Endothelial cell (in vitro differentiated cells): ENCODE data around the gene SLC31A1. TPM values are rescaled to one million over a fixed set of nuclear protein-coding genes. Genes with fewer than 3 reads are reported as not detected.

Experiments used
- DNase-seq: peaks from one replicate; pipeline ENCODE4 v3.0.0; 2021; ENCODE audit warnings: low spot score
- H3K27ac Mint-ChIP-seq: one replicate; pipeline ENCODE4 v1.8.0; 2021; ENCODE audit warnings: mixed read lengths, inconsistent platforms; ENCODE audit not compliant: unreplicated experiment
- H3K27me3 Mint-ChIP-seq: one replicate; pipeline ENCODE4 v1.8.0; 2021; ENCODE audit warnings: mild to moderate bottlenecking, moderate library complexity, mixed read lengths, inconsistent platforms; ENCODE audit not compliant: unreplicated experiment
- H3K36me3 Mint-ChIP-seq: one replicate; pipeline ENCODE4 v1.8.0; 2021; ENCODE audit warnings: mild to moderate bottlenecking, low read depth, mixed read lengths, inconsistent platforms; ENCODE audit not compliant: unreplicated experiment
- H3K4me1 Mint-ChIP-seq: one replicate; pipeline ENCODE4 v1.8.0; 2021; ENCODE audit warnings: mild to moderate bottlenecking, mixed read lengths, inconsistent platforms; ENCODE audit not compliant: unreplicated experiment
- H3K4me3 Mint-ChIP-seq: one replicate; pipeline ENCODE4 v1.8.0; 2021; ENCODE audit warnings: mild to moderate bottlenecking, mixed read lengths, inconsistent platforms; ENCODE audit not compliant: unreplicated experiment
- H3K9me3 Mint-ChIP-seq: one replicate; pipeline ENCODE4 v1.8.0; 2021; ENCODE audit warnings: mixed read lengths, inconsistent platforms; ENCODE audit not compliant: unreplicated experiment
- total RNA-seq: library from RNA; stranded (reverse); fragmentation: NEBNext Ultra II Directional; extraction: Animal tissue kit (Norgen Biotek cat#: 25700); gene quantifications from one replicate; pipeline ENCODE4 v1.2.1, GENCODE V29; 2021; ENCODE audit not compliant: unreplicated experiment
- TF ChIP-seq, protein P1 (sequence below): fragments of 200-600 bp; sonication (generic); IDR thresholded peaks from one replicate; pipeline ENCODE4 v1.5.0; 2021; ENCODE audit warnings: antibody characterized with exemption; ENCODE audit not compliant: unreplicated experiment

The SLC31A1 gene
- total RNA-seq, 1 donor from 2014 or later, result 23.2 TPM

DNA sequence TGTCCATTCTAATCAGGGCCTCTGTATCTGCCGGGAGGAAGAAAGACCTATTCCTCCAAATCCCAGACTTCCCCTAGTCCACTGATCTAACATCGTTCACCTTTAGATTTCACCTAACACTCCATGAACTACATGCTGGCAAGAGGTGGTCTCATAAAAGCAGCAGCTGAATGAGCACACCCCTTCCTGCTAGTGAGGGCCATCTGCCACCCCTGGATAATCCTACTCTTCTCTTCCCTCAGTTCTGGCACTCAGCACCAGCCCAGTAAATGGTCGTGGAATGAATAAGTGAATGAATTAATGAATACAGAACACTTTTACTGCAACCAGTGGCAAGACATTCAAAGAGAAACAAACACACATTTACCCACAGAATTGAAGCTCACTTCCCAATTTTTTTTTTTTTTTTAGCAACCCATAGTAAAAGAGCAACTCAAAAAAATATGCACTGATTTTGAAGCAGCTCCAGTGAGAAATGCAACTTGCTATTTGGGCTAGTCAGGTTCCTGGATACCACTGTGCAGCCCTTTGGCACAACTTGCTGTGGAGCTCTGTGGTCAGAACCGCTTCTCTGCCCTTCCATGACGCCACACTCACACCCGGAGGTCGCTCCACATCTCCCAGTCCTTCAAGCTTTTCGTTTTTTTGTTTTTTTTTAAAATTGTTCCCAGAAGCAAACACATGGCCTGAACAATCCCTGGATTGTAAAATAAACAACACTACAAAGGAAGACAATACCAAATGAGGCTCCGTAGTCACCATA lies 75.6 kb downstream of the SLC31A1 start:
- H3K27me3 Mint-ChIP-seq, result peaks cover 4% of the 10 kb centered on the region
- TF ChIP-seq, protein P1, sequence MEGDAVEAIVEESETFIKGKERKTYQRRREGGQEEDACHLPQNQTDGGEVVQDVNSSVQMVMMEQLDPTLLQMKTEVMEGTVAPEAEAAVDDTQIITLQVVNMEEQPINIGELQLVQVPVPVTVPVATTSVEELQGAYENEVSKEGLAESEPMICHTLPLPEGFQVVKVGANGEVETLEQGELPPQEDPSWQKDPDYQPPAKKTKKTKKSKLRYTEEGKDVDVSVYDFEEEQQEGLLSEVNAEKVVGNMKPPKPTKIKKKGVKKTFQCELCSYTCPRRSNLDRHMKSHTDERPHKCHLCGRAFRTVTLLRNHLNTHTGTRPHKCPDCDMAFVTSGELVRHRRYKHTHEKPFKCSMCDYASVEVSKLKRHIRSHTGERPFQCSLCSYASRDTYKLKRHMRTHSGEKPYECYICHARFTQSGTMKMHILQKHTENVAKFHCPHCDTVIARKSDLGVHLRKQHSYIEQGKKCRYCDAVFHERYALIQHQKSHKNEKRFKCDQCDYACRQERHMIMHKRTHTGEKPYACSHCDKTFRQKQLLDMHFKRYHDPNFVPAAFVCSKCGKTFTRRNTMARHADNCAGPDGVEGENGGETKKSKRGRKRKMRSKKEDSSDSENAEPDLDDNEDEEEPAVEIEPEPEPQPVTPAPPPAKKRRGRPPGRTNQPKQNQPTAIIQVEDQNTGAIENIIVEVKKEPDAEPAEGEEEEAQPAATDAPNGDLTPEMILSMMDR, result no peak
- no peak for DNase-seq
- H3K4me3 Mint-ChIP-seq, result no peak overlapping the region
- peaks cover 10% of the 10 kb centered on the region for H3K4me1 Mint-ChIP-seq
- H3K36me3 Mint-ChIP-seq, result peaks cover 3% of the 10 kb centered on the region
- H3K9me3 Mint-ChIP-seq, result no peaks in the 10 kb centered on the region
- H3K27ac Mint-ChIP-seq, result no peak overlapping the region

DNA sequence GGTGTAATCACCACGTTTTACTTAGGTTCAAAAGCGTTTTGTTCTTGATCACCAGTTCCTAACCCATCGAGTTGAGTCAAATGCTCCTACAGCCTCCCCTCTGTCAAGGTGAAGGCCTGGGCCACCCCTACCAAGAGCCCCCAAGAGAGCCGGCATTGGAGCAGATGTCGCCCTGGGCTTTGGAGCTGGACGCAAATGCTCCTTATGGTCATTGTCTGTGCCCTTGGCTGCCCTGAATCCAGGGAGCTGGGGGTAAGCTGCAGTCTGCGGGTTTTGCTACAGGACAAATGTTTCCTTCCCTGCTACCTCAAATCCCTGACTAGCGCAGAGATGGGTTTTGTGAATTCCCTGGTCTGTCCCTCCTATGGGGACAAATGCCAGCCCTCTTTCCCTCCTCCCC lies 77.0 kb downstream of the SLC31A1 start:
- no peaks in the 10 kb centered on the region for H3K9me3 Mint-ChIP-seq
- TF ChIP-seq, protein P1, result no peak
- H3K4me1 Mint-ChIP-seq, result peaks cover 10% of the 10 kb centered on the region
- H3K4me3 Mint-ChIP-seq, result no peak overlapping the region
- no peak overlapping the region for H3K27ac Mint-ChIP-seq
- peaks cover 6% of the 10 kb centered on the region for H3K27me3 Mint-ChIP-seq
- H3K36me3 Mint-ChIP-seq, result no peaks in the 10 kb centered on the region
- DNase-seq, result no peak

DNA sequence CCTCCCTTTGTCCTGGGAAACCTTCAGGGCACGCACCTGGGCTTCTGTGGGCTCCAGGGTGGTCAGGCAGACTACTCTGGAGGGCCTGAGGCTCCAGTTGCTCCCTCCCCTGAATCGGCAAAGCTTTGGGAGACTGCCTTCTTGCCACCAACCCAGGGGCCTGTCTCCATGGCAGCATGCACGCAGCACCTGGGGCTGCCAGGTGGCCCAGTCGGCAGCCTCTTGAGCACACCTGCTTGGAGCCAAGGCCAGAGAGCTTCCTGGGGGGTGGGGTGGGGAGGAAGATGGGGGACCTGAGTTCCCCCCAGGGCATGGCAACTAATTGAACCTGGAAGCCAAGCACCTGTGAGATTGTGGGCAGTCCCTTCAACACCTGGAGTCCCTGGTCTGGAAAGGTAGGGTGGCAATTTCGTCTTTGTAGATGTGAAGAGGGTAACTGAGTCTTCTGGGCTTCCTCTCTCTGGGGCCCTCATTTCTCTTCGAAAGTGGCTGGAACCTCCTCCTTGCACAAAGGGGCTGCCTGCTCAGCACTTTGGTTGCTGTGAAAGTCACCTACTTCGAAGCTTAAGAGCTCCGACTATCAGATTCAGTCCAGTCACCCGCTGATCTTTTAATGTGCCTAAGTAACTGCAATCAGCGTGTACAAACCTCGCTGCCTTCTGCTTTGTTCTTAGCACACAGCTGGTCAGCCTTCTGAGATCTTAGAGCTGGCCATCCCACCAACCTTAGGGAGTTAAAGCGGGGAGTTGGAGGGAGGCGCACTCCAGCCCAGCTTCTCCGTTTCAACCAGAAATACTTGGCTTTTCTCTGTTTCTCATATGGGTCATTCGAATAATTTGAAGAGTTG lies 77.8 kb downstream of the SLC31A1 start:
- Mint-ChIP-seq H3K4me1 (peaks cover 10% of the 10 kb centered on the region), H3K27ac (no peak overlapping the region), H3K9me3 (no peaks in the 10 kb centered on the region), H3K27me3 (peaks cover 6% of the 10 kb centered on the region), H3K4me3 (no peak overlapping the region), H3K36me3 (no peaks in the 10 kb centered on the region)
- TF ChIP-seq, protein P1, result no peak
- DNase-seq, result no peak

DNA sequence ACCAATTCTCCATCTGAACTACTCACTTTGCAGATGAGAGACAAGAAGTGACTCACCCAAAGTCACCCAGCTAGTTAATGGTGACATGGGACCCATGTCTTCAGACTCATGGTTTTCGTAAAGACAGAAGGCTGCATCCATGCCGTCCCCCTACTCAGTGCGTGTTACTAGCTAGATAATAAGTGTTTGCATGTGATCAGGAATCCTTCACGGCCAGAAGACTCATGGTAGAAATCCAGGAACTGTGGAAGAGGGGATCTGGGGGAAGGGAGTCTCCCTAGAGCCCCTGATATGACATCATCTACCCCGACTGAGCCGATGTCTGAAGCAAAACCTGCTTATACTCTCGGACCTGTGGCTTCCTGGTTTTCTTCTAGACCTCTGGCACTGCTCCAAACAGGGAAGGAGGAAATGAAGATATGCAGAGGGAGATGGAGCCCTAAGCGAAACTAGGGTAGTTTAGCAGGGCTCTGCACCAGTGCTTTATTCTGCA lies 78.5 kb downstream of the SLC31A1 start:
- DNase-seq, result no peak
- Mint-ChIP-seq H3K27me3 (peaks cover 6% of the 10 kb centered on the region), H3K4me3 (no peak overlapping the region), H3K4me1 (peaks cover 10% of the 10 kb centered on the region), H3K27ac (no peak overlapping the region), H3K9me3 (no peaks in the 10 kb centered on the region), H3K36me3 (no peaks in the 10 kb centered on the region)
- TF ChIP-seq, protein P1, result no peak

DNA sequence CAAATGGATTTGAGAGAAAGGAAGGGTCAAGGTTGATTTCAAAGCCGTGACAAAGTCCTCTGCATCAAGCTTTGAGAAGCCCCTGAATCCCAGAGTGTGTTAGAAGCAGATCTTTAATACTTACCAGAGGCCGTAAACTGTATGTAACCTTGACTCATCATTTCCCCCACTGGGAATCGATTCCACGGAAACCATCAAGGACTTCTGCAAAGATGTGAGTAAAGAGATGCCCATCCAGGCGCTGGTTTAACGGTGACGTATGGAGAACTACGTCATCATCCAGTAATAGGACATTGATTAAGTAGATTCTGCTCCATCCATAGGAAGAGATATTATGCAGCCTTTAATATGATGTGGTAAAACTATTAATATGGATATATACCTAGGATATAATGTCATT lies 80.2 kb downstream of the SLC31A1 start:
- no peak overlapping the region for H3K4me3 Mint-ChIP-seq
- H3K9me3 Mint-ChIP-seq, result no peaks in the 10 kb centered on the region
- no peak for DNase-seq
- peaks cover 10% of the 10 kb centered on the region for H3K4me1 Mint-ChIP-seq
- no peak overlapping the region for H3K27ac Mint-ChIP-seq
- TF ChIP-seq, protein P1, result no peak
- H3K27me3 Mint-ChIP-seq, result peaks cover 6% of the 10 kb centered on the region
- no peaks in the 10 kb centered on the region for H3K36me3 Mint-ChIP-seq
